SK-N-SH (cell line): ENCODE results near the gene MIGA2. TPM values are rescaled to one million over a fixed set of nuclear protein-coding genes. Genes with fewer than 3 reads are reported as not detected.

Experiments
- CTCF ChIA-PET: fragments of 300-600, 350-600 bp; formaldehyde crosslinking; extraction: SDS; loops from one replicate; lab custom pipeline; 2021; lab: Yijun Ruan, JAX
- POLR2A ChIA-PET: fragments of 350-600 bp; sonication (Branson Sonifier 250); formaldehyde crosslinking; extraction: SDS; loops from one replicate; lab custom pipeline; 2020; ENCODE audit warnings: antibody characterized with exemption, inconsistent platforms; lab: Yijun Ruan, JAX
- DNase-seq: peaks from one replicate; pipeline ENCODE4 v3.0.0; 2012
- H2AFZ ChIP-seq: fragments of 200-600 bp; sonication (generic); 2 replicates; pipeline ENCODE4 v1.8.1; 2016; ENCODE audit warnings: antibody characterized with exemption, mild to moderate bottlenecking, low read depth
- H3F3A ChIP-seq: fragments of 200-600 bp; sonication (generic); replicated peaks from 2 replicates; pipeline ENCODE3; 2016; ENCODE audit warnings: antibody characterized with exemption, mild to moderate bottlenecking; ENCODE audit not compliant: insufficient read depth
- H3K27ac ChIP-seq, 2 experiments: fragments of 200-500 bp in 1 of 2; fragments of 200-600 bp in 1 of 2; sonication (Bioruptor generic) in 1 of 2; sonication (generic), shearing (Covaris generic) in 1 of 2; 2 replicates each; pipeline versions ENCODE4 v1.5.1 to v1.6.1; 2014 to 2016; ENCODE audit warnings: low read depth in 2 of 2, inconsistent platforms in 1 of 2, low read length in 1 of 2, mild to moderate bottlenecking in 1 of 2, mixed read lengths in 1 of 2
- H3K27me3 ChIP-seq: fragments of 200-600 bp; sonication (generic), shearing (Covaris generic); 2 replicates; pipeline ENCODE4 v1.6.1; 2016; ENCODE audit warnings: mixed run types; ENCODE audit not compliant: insufficient read depth
- H3K36me3 ChIP-seq, 2 experiments: fragments of 200-500 bp in 1 of 2; fragments of 200-600 bp in 1 of 2; sonication (Bioruptor generic) in 1 of 2; sonication (generic) in 1 of 2; replicated peaks in 1 of 2; 2 replicates each; pipeline versions ENCODE3 to v1.5.1; 2014 to 2016; ENCODE audit warnings: low read length in 1 of 2, mild to moderate bottlenecking in 1 of 2; ENCODE audit not compliant: insufficient read depth in 2 of 2, control insufficient read depth in 1 of 2
- H3K4me1 ChIP-seq, 2 experiments: fragments of 200-500 bp in 1 of 2; fragments of 200-600 bp in 1 of 2; sonication (Bioruptor generic) in 1 of 2; sonication (generic), shearing (Covaris generic) in 1 of 2; 2 replicates each; pipeline versions ENCODE4 v1.5.1 to v1.6.1; 2014 to 2016; ENCODE audit warnings: low read depth in 1 of 2, low read length in 1 of 2, mixed run types in 1 of 2; ENCODE audit not compliant: insufficient read depth in 2 of 2, control insufficient read depth in 1 of 2
- H3K4me2 ChIP-seq: fragments of 200-600 bp; sonication (generic), shearing (Covaris generic); 2 replicates; pipeline ENCODE4 v1.6.1; 2017; ENCODE audit warnings: mixed run types
- H3K4me3 ChIP-seq, 2 experiments: fragments of 200-500 bp in 1 of 2; fragments of 200-600 bp in 1 of 2; sonication (Bioruptor generic) in 1 of 2; sonication (generic), shearing (Covaris generic) in 1 of 2; 2 replicates each; pipeline versions ENCODE4 v1.5.1 to v1.8.1; 2014 to 2016; ENCODE audit warnings: low read depth in 2 of 2, inconsistent platforms in 1 of 2, low read length in 1 of 2, mild to moderate bottlenecking in 1 of 2, mixed read lengths in 1 of 2, moderate library complexity in 1 of 2
- H3K79me2 ChIP-seq: fragments of 200-600 bp; sonication (generic); 2 replicates; pipeline ENCODE4 v1.8.1; 2017; ENCODE audit warnings: mild to moderate bottlenecking; ENCODE audit not compliant: insufficient read depth
- H3K9ac ChIP-seq: fragments of 200-600 bp; sonication (generic); 2 replicates; pipeline ENCODE4 v1.6.1; 2017; ENCODE audit warnings: mixed run types
- H3K9me2 ChIP-seq: fragments of 200-600 bp; sonication (generic); 2 replicates; pipeline ENCODE4 v1.6.1; 2017; ENCODE audit warnings: mixed run types
- H3K9me3 ChIP-seq: fragments of 200-600 bp; sonication (generic); 2 replicates; pipeline ENCODE4 v1.6.1; 2017; ENCODE audit warnings: mixed run types, mild to moderate bottlenecking, moderate library complexity
- H4K20me1 ChIP-seq: fragments of 200-600 bp; sonication (generic); 2 replicates; pipeline ENCODE4 v1.6.1; 2017; ENCODE audit warnings: mild to moderate bottlenecking, mixed run types; ENCODE audit not compliant: insufficient read depth
- CHD2 ChIP-seq: fragments of 150-350 bp; IDR thresholded peaks from 2 replicates; pipeline ENCODE4 v1.6.1; 2018; ENCODE audit warnings: low read length; ENCODE audit not compliant: partially characterized antibody
- FOSL2 ChIP-seq: IDR thresholded peaks from 2 replicates; pipeline ENCODE4 v1.4.0; 2012; ENCODE audit warnings: low read depth, mild to moderate bottlenecking, moderate library complexity, borderline replicate concordance
- FOXM1 ChIP-seq: IDR thresholded peaks from 2 replicates; pipeline ENCODE4 v1.4.0; 2012; ENCODE audit warnings: low read depth, mild to moderate bottlenecking
- MAX ChIP-seq: IDR thresholded peaks from 2 replicates; pipeline ENCODE4 v1.4.0; 2012; ENCODE audit warnings: low read depth
- NFIC ChIP-seq: IDR thresholded peaks from 2 replicates; pipeline ENCODE4 v1.4.0; 2012; ENCODE audit warnings: borderline replicate concordance
- TCF12 ChIP-seq: IDR thresholded peaks from 2 replicates; pipeline ENCODE4 v1.4.0; 2012
- USF2 ChIP-seq: fragments of 150-350 bp; IDR thresholded peaks from 2 replicates; pipeline ENCODE4 v1.6.1; 2017; ENCODE audit warnings: antibody characterized with exemption, low read length, low read depth, borderline replicate concordance
- WGBS: methylation state at CpG from one replicate; pipeline ENCODE4 v1.1.6; 2017; ENCODE audit warnings: low lambda C conversion rate; 5-methylcytosine and 5-hydroxymethylcytosine counted together
- polyA plus RNA-seq, 3 experiments: library from polyadenylated mRNA; depleted of rRNA; stranded (reverse); fragments of >200 nt; gene quantifications; 2 replicates each; pipeline ENCODE4 v1.2.3, GENCODE V29; 2012
- TF ChIP-seq, protein P1 (sequence below): fragments of 150-350 bp; IDR thresholded peaks from 2 replicates; pipeline ENCODE4 v1.6.1; 2016; ENCODE audit warnings: mild to moderate bottlenecking, low read depth, low read length

Gene MIGA2
- polyA plus RNA-seq, 1 of the 3 experiments (the other 2 are of a cell fraction) = 21.2 TPM

DNA sequence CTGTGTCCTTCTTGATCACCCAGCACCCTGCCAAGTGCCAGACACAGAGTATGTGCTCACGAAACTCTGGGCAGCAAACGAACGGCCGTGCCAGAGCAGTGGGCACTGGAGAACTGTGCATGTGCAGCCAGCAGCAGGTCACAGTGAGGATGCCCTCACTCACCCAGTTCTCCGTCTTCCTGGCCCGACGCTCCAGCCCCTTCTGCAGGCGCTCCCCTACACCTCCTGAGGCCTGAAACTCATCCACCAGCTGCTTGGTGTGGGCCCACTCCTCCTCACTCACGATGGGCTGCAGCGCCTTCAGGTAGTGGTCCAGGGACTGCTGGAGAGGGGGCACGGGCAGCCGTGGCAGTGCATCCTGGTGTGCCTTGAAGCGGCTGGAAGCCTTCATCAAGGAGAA is 71.2 kb downstream of the MIGA2 start:
- Histone ChIP-seq H3K36me3 (peaks cover 0 to 9% of the 10 kb centered on the region in 2 experiments), H3K9ac (no peak overlapping the region), H3K9me2 (no peaks in the 10 kb centered on the region), H3K4me3 (no peak overlapping the region), H3F3A (peaks cover 7% of the 10 kb centered on the region), H3K9me3 (no peaks in the 10 kb centered on the region), H3K27ac (no peak overlapping the region), H3K4me1 (peaks cover 10 to 19% of the 10 kb centered on the region in 2 experiments; a peak in 2 of 4 replicates), H3K4me2 (no peak overlapping the region), H4K20me1 (no peaks in the 10 kb centered on the region), H3K27me3 (no peaks in the 10 kb centered on the region), H3K79me2 (peaks cover 35% of the 10 kb centered on the region), H2AFZ (no peak overlapping the region)
- POLR2A ChIA-PET = no interaction called here
- TF ChIP-seq USF2 (no peak), FOXM1 (no peak), CHD2 (no peak), MAX (no peak), TCF12 (no peak)
- CTCF ChIA-PET = interaction anchor here (8.4 kb wide), 1 partner anchor 23 kb away, joined by 52 read pairs; no protein-coding TSS in a partner anchor
- WGBS = 93% methylated on average over 10 of the region's 13 CpGs
- no peak for DNase-seq

DNA sequence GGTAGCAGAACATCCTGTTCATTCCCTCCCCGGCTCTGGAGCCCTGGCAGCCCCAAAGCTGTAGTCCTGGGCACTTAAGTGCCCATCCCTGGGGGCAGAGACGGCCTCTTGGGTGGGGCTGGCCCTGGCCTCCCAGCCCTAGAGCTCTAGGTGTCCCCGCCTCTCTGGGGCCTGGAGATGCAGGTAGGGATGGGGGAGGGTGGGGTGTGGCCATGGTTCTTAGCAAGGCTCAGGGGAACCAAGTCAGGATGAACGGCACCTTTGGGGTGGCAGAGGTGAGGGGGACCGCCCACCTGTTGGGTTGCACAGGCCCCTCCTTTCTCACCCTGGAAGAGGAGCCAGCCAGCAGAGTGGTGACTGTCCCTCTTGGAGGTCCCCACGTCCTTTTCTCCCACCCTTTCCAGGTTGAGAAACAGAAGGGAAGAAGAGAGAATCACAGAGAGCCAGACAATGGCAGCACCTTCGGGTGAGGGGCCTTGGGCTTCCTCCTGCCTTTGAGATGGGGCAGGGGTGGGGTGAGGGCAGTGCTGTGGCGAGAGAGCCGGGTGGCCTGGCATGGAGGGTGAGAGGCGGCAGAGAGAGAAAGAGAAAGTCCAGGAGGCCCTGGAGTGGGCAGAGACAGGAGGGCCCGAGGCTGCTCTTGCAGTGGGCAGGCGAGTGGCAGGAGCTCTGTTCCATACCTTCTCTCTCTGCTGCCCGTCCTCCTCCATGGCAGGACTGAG is 71.8 kb downstream of the MIGA2 start:
- POLR2A ChIA-PET = no interaction called here
- Histone ChIP-seq H3K27me3 (no peaks in the 10 kb centered on the region), H3K4me3 (no peak overlapping the region)
- TF ChIP-seq USF2 (no peak), FOSL2 (no peak), NFIC (no peak)
- TF ChIP-seq, protein P1, sequence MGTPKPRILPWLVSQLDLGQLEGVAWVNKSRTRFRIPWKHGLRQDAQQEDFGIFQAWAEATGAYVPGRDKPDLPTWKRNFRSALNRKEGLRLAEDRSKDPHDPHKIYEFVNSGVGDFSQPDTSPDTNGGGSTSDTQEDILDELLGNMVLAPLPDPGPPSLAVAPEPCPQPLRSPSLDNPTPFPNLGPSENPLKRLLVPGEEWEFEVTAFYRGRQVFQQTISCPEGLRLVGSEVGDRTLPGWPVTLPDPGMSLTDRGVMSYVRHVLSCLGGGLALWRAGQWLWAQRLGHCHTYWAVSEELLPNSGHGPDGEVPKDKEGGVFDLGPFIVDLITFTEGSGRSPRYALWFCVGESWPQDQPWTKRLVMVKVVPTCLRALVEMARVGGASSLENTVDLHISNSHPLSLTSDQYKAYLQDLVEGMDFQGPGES = no peak
- TF ChIP-seq, all 33 proteins: peak for 0
- Histone ChIP-seq H3K36me3 (peaks cover 0 to 9% of the 10 kb centered on the region in 2 experiments), H3K9ac (no peak overlapping the region), H4K20me1 (no peaks in the 10 kb centered on the region), H3K9me3 (no peaks in the 10 kb centered on the region), H3K79me2 (peaks cover 41% of the 10 kb centered on the region), H3F3A (peaks cover 7% of the 10 kb centered on the region), H2AFZ (no peak overlapping the region), H3K4me2 (0 out of 2 replicates have a peak overlapping the region, but pooled peaks have one; percentile 100), H3K9me2 (no peaks in the 10 kb centered on the region), H3K4me1 (peaks cover 11 to 19% of the 10 kb centered on the region in 2 experiments; a peak in 2 of 4 replicates), H3K27ac (no peak overlapping the region)
- CTCF ChIA-PET = interaction anchor here (0.8 to 8.4 kb wide), 2 partner anchors 23 to 709 kb away, joined by 3 to 52 read pairs; no protein-coding TSS in a partner anchor
- WGBS = 93% methylated on average over 12 of the region's 13 CpGs
- no peak for DNase-seq
